ENCODE data around the gene AGTPBP1.

- TF ChIP-seq TAF1 (IDR thresholded peaks at IDR 0.05; ENCODE audit: control insufficient read depth, extremely low read depth, insufficient read depth, low read length, severe bottlenecking) = no peak
- TF ChIP-seq FOXK2 (conservative IDR thresholded peaks at IDR 0.05 in 1 of 2, IDR thresholded peaks at IDR 0.05 in 1 of 2; ENCODE audit: low read depth in 2 of 2) = no peak
- TF ChIP-seq RBFOX2 (IDR thresholded peaks at IDR 0.05; ENCODE audit: low read depth, low read length) = no peak
- no peak for TF ChIP-seq POLR2A (conservative IDR thresholded peaks at IDR 0.05)
- TF ChIP-seq CHD1 (IDR thresholded peaks at IDR 0.05; ENCODE audit: low read length) = no peak
- no peak for TF ChIP-seq GABPB1 (CRISPR knock-in tag; IDR thresholded peaks at IDR 0.05)
- TF ChIP-seq POLR2AphosphoS5 (IDR thresholded peaks at IDR 0.05; ENCODE audit: control insufficient read depth, insufficient read depth, low read depth, low read length) = no peak
- no peak for TF ChIP-seq HNRNPLL (IDR thresholded peaks at IDR 0.05; ENCODE audit: low read depth, low read length, poor library complexity, severe bottlenecking)
- TF ChIP-seq CREB1 (IDR thresholded peaks at IDR 0.05) = no peak
- TF ChIP-seq CREB1 (CRISPR knock-in tag; IDR thresholded peaks at IDR 0.05) = no peak
- no peak for TF ChIP-seq RBM39 (optimal IDR thresholded peaks at IDR 0.05; ENCODE audit: low read depth, low read length)
- TF ChIP-seq NR1H2 (CRISPR knock-in tag; IDR thresholded peaks at IDR 0.05) = no peak
- TF ChIP-seq THRA (IDR thresholded peaks at IDR 0.05) = no peak
- no peak for TF ChIP-seq TEAD2 (tag; IDR thresholded peaks at IDR 0.05)
- no peak for TF ChIP-seq ZZZ3 (IDR thresholded peaks at IDR 0.05)
Observed at GRCh38 chr9:85617141-85617670, 124.5 kb downstream of the AGTPBP1 start.

All from K562 (cell line).